Glomerular visceral epithelial cell (primary cell): ENCODE results near the gene CD1B.
"Not testable (repeated sequence)": the region's sequence is repeated elsewhere in the genome, so short reads cannot be mapped to it uniquely, and the experiment has no call there.

Experiments used
- DNase-seq: peaks from one replicate; pipeline ENCODE4 v3.0.0-alpha.2; 2016; ENCODE audit errors: extremely low spot score

Gene CD1B

DNA sequence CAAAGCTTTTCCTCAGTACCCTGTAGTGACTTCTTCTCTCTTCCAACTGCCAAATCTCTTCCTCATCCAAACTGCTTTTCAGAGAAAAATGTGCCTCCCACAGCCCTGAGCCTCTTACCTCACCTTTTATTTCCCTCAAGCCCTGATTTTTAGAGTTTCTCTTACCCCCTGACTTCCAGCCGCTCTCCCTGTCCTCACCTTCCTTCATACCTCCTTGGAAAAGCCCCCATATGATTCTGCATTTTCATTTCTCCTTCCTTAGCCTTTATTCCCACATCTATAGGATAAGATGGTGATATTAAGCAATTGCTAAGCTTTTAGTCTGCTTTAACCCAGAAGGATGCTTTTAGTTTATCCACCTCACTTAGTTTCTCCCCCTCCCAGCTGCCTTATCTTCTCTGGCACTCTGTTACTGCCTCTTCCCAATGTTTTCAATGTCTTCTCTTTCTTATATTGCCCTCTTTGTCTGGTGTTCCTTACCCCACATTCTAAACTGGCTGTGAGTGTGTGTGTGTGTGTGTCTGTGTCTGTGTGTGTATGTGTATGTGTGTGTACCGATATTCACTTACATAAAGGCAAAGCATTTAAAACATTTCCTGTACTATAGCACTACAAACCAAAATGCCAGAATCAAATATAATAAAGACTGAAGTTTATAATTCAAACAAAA, at the start of gene CD1B:
Gene CD1B, minus strand, starts transcription at position 51 of the 670 bp plus-strand sequence. CDS start 108 bp downstream, outside the sequence.
- DNase-seq = no peak

DNA sequence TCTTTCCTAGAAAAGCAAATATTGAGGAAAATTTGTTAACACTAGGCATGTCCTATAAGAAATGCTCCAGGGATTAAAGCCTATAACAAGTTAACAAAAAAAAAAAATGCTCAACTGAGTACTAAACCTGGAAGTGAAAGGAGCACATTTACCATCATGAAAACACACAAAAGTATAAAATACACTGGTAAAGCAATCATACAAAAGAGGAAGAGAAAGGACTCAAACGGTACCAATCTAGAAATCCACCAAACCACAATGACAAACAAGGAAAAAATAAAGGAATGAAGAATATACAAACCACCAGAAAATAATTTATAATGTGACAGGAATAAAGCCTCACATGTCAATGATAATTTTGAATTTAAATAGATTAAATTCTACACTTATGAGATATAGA, 43.5 kb upstream of the CD1B start:
- DNase-seq = no peak

DNA sequence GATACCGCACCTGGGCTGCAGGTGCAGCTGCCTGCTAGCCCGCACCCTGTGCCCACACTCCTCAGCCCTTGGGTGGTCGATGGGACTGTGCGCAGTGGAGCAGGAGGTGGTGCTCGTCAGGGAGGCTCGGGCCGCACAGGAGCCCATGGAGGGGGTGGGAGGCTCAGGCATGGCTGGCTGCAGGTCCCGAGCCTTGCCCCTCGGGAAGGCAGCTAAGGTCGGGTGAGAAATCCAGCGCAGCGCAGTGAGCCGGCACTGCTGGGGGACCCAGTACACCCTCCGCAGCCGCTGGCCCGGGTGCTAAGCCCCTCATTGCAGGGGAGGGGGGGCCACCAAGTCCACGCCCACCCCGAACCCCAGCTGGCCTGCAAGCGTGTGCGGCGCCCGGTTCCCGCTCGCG, 42.8 kb upstream of the CD1B start:
- DNase-seq = not testable (repeated sequence)

DNA sequence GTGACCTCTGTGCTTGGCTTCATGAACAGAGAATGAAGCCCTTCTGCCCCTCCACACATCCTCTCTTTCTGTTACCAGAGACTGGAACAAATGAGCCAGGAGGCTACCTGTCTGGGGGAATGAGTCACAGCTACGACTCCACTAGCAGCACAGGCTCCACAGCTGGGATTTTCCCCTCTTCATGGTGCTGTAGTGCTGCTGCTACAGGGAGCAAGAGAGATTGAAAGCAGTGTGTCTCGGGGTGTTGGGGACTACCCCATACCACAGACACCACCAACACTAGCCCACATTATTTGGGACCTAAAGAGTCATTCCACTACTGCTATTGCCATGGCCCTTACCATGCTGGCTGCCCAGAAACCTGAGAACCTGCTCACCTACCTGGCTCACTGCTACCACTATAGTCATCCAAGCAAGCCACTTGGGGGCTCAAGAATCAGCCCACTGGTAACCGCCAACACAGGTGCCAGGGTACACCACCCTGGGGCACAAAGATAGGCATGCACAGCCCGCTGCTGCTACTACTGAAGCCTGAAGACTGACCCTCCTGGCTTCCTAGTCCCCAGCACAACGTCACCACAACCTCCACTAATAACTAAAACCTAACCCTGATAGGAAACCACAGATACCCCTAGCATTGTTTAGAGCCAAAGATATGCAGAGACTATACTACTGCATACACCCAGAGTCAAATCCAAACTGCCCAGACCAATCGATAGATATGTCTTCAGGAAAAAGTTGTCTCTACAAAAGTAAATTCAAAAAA, 40.0 kb upstream of the CD1B start:
- DNase-seq = peak; percentile 2

DNA sequence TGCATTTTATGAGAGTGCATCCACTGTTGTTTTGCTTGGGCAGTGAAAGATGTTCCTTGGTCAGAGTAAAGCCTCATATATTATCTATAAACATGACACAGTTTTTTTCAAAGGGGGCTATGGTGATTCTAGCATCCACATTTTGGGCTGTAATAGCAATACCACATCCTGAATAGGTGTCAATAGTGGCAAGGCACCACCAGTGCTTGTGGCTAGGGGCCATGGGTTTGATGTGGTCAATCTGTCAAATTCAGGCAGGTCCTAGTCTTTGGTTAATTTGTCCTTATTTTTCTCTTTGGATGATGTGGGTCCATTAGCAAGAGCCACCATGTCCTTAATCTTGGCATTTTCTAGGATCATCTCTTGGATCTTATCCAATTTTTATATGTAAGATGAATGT, 35.5 kb upstream of the CD1B start:
- DNase-seq = no peak

DNA sequence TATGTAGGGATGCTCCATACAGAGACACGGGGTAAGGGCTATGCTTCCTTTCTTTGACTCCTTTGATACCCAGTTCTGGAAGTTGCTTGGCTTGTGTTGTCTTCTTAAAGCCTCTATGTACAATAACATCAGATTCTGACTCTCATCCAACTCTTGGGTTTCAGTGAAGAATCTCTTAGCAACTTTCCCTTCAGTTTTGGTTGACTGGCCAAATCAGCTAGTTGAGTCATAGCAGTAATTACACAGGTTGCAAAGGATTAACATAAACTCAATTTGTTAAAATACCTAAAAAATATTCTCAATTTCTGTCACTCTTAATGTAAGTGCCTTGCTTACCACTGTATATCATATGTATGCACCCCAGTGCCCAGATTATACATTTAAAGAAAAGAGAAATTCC, 31.6 kb upstream of the CD1B start:
- DNase-seq = no peak

DNA sequence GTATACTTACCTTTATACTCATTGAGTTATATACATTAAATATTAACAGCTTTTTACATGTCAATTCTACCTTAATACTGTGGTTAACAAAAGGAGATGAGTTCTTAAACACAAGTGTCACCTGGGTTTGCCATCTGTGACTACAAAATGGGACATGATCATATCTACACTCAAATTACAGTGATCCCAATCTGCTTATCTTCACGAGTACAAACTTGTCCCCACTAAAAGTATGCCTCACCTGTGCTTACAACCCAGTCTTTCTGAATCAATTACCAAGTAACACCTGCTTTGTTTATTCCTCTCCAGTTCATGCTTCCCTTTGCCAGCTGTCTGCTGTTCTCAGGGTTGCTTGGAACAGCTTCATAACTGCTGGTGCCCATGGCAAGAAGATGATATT, 31.2 kb upstream of the CD1B start:
- no peak for DNase-seq

DNA sequence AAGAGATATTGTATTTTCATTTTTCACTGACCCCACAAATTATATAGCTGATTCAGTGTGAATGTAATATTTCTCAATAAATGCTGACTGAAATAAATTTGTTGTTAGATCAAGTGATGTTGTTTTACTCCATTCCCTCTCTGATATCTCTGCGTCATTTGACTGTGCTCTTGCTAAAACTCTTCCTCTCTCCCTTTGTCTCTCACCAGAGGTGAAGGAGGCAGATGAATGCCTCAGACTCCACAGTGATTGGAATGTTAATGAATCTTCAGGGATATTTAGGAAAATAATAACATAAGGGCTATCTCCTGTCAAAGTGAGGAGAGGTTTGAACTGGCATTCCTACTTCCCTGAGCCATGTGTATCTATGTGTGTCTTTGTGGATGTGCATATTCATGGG, 26.1 kb upstream of the CD1B start:
- no peak for DNase-seq

DNA sequence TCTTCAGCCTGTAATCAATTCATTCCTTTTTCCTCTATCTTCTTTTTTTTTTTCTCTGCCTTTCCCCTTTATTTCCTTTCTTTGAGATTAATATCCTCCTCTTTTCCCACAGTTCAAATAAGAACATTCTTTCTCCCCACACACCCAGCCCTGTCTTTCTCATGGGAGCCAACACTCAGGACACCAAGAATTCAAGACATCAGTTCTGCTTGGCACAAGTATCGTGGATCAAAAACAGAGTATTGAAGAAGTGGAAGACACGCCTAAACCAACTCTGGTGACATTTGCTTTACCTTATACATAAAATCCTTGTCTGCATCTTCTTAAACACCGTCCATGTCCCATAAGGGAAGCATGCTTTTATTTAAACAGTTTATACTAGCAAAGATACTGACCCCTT, 25.3 kb upstream of the CD1B start:
- no peak for DNase-seq

DNA sequence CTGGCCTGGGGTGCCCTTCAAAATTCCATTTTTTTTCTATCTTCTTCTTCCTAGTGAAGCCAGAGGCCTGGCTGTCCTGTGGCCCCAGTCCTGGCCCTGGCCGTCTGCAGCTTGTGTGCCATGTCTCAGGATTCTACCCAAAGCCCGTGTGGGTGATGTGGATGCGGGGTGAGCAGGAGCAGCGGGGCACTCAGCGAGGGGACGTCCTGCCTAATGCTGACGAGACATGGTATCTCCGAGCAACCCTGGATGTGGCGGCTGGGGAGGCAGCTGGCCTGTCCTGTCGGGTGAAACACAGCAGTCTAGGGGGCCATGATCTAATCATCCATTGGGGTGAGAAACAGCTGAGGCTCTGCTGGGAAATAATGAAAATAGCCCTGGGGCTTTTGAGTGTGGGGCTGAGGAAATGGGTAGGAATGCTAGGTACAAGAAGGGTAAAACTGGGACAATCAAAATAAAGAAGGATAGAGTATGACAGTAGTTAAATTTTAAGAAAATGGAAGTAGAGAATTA, 24.5 kb upstream of the CD1B start:
- no peak for DNase-seq

DNA sequence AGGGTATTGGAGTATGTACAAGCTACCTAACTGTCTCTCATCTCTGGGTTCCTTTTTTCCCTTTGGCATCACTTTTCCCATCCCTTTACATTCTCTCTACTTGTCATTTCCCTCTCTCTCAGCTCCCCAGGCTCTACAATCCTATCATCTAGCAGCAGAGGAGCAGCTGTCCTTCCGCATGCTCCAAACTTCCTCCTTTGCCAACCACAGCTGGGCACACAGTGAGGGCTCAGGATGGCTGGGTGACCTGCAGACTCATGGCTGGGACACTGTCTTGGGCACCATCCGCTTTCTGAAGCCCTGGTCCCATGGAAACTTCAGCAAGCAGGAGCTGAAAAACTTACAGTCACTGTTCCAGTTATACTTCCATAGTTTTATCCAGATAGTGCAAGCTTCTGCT, 22.9 kb upstream of the CD1B start:
- no peak for DNase-seq

DNA sequence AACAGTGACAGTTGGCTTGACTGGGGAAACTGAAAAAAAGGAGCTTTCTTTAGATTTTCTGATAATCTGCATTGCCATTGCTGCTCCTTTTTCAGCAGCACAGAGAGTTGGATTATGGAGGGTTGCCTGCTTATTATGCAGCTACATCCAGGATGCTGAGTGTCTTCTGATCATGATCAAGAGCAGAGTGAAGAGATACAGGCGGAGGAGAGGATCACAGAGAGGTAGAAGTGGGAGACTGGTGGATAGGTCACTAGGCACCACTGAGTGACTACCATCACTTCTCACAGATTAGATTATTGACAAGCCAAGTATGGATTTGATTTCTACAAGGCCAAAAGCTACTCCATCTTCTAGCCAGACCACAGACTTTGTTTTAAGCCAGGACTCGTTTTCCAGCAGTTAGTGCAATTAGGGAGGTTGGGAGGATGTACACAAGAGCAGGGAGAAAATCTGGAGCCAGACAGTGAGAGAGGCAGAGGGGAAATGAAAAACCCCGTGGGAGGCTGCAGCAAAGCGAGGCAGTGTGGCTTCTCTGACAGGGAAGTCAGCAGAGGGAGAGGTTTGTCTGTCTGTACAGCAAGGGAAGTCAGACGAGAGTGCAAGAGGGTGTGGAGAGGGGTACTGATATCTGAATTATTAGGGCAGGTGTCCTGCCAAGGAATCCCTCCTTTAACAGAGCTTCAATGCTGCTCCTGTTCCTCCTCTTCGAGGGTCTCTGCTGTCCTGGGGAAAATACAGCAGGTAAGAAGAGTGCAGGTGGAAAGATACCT, 22.2 kb upstream of the CD1B start, which contains the start of gene CD1E:
Gene CD1E, plus strand, starts transcription at position 592 of the 773 bp plus-strand sequence. Its CDS starts 95 bp downstream, at position 687.
- DNase-seq = no peak

DNA sequence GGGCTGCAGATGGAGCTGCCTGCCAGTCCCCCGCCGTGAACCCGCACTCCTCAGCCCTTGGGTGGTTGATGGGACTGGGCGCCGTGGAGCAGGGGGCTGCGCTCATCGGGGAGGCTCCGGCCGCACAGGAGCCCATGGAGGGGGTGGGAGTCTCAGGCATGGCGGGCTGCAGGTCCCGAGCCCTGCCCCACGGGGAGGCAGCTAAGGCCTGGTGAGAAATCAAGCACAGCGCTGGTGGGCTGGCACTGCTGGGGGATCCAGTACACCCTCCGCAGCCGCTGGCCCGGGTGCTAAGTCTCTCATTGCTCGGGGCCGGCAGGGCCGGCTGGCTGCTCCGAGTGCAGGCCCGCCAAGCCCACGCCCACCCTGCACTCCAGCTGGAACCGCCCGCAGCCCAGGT, 17.6 kb upstream of the CD1B start:
- not testable (repeated sequence) for DNase-seq

DNA sequence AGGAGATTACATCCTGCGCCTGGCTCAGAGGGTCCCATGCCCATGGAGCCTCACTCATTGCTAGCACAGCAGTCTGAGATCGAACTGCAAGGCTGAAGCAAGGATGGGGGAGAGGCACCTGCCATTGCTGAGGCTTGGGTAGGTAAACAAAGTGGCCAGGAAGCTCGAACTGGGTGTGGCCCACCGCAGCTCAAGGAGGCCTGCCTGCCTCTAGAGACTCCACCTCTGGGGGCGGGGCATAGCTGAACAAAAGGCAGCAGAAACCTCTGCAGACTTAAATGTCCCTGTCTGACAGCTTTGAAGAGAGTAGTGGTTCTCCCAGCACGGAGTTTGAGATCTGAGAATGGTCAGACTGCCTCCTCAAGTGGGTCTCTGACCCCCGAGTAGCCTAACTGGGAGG, 5.1 kb upstream of the CD1B start:
- not testable (repeated sequence) for DNase-seq

DNA sequence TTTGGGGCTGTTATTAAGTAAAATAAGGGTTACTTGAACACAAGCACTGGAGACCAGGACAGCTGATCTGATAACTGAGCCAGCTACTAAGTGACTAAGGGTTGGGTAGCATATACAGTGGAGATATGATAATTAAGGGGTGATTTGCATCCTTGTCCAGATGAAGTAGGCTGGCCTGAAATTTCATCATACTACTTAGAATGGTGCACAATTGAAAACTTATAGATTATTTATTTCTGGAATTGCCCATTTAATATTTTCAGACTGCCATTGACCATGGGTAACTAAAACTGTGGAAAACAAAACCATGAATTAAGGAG, 3.8 kb upstream of the CD1B start:
- DNase-seq = no peak

DNA sequence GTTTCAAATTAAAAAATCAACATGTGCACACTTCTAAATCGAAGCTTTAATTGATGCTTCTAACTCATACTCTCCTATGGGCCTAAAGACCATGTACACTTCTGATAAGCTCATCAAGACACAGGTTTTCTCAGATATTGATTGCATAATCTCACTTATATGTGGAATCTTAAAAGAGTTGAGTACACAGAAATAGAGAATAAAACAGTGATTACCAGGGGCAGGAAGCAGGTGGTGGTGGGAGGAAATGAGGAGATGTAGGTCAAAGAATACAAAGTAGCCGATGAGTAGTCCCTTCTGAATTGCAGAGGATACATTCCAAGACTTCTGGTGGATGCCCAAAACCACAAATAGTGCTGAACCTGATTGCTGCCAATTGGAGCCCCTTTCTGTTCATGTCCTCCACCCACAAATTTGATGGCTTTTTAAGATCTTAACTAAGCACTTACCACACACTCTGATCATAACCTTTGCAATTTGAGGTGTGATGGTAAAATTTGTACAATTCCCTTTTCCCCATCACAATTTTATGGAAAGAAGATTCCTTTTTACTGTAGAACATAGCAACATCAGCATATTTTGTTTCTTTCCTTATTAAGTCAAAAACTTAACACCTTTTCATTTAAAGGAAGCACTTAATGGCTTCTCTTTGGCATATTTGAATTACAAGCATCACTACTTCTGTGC, 3.3 kb upstream of the CD1B start:
- DNase-seq = no peak

DNA sequence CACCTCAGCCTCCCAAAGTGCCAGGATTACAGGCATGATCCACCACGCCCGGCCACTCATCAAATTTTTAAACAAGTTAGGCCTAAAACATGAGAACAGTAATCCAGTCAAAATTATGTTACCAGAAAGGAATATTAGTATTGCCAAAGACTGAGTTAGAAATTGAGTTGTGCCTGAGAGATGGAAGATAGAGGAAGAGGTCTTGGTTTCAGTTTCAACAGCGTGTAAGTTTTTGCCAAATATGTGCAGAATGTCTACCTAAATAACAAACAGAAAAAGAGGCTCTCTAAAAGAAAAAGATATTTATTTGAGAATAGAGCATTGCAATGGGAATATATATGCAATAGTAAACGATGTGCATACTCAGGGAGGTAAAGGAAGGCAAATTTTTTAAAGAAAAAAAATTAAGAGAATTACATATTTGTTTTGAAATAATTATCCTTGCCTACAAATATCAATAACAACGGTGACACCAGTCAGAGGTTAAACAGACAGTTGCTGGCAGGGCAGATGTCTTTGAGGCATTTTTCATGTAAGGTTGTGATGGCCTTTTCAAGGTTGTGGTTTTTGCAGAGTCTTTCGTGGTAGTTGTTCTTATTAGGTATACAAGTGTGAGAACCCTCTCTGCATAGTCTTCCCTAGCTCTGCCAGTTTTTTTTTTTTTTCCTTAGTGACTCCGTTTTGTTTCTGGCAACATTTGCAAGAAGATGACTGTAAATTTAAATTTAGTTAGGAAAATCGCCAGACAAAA, 2.2 kb upstream of the CD1B start:
- no peak for DNase-seq

DNA sequence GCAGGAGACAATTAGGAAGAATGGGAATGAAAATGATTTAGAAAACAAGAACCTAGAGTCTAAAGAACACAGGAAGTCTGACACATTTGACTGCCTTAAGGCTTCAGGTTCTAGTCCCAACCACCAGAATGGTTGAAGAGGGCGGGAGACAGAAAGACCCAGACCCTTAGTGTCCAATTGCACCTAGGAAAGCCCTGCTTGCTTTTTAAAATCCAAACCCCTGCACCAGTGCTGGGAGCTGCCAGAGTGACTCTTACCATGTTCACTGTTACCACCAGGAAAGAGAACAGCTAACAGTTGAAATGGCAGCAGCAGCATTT, 265 bp downstream of the CD1B start:
- no peak for DNase-seq

DNA sequence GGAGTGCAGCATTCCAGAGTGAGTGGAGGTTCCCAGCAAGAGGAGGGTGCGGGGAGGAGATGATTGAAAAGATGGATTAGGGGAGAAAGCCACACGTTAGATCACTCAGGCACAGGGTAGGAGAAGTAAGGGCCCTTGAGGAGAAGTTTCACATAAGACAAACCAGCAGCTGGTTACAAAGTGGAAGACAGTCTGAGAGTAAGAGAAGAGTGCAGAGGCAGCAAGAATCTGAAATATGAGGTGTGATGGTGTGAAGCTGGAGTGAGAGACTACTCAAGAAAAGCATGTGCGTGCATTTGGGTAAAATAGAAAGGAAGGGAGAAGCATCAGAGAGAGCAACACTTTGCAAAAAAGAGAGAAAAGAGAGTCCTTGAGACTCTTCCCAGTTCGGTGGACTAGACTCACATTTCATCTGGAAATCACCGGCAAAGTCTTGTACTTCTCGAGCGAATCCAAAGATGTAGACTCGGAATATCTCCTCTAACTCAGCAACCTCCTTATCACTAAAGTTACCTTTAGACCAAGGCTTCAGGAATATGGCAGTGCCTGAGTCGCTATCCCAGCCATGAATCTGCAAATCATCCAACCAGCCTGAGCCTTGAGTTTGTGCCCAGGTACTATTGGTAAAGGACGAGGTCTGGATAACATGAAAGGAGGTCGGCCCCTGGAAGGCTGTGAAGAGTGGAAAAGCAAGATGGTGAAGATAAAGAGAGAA, 783 bp downstream of the CD1B start:
- no peak for DNase-seq

DNA sequence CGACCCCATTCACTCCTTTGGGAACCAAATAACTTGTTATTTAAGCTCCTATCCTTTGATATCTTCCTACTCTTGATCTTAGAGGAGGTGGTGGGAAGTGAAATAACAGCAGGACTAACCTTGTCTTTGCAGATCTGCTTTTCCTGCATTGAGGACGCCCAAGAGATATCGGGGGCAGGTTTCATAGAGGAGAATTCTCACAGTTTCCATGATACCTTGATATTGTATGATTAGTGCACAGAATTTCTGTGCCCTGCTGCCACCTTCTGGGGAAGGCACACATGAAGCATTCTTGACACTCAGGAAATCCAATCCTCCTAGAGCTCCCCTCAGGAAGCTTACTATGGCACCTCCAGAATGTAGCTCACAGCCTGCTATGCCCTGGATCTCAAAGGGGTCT, 1.6 kb downstream of the CD1B start:
- peak; percentile 9 for DNase-seq

DNA sequence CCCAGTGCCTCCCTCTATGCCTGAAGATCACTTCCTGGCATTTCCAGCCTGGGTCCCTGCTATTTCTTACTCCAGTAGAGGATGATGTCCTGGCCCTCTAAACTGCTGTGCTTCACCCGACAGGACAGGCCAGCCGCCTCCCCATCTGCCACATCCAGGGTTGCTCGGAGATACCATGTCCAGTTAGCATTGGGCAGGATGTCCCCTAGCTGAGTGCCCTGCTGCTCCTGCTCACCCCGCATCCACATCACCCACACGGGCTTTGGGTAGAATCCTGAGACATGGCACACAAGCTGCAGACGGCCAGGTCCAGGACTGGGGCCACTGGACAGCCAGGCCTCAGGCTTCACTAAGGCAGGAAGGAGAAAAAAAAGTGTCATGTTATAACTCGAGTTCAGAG, 2.0 kb downstream of the CD1B start:
- no peak for DNase-seq
